WI38 (cell line): ENCODE results near the gene SLC16A6.

Experiments used
- H3K4me3 ChIP-seq: 2 replicates; pipeline ENCODE4 v1.5.1; 2011; ENCODE audit warnings: low read depth, mild to moderate bottlenecking, control low read depth, low read length
- TF ChIP-seq, protein P1 (sequence below): IDR thresholded peaks from 2 replicates; pipeline ENCODE4 v1.5.1; 2012; ENCODE audit warnings: low read depth, mild to moderate bottlenecking, control low read depth, low read length

Gene SLC16A6

DNA sequence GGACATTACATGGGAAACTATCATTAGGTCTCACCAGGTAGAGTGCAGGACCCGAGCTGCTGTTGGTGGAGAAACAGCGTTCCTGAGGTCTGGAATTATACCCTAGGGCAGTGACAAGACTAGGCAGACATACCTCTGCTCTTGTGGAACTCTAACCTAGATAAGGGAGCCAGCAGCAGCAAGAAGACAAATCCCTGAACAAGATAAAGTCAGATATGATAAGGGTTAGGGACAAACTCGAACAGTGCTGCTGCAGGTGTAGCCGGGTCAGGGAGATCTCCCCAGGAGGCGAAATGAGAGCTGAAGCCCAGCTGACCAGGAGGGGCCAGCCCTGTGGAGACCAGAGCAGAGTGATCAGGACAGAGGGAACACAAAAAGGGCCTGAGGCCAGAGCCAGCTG is 35.0 kb upstream of the SLC16A6 start:
- TF ChIP-seq, protein P1, sequence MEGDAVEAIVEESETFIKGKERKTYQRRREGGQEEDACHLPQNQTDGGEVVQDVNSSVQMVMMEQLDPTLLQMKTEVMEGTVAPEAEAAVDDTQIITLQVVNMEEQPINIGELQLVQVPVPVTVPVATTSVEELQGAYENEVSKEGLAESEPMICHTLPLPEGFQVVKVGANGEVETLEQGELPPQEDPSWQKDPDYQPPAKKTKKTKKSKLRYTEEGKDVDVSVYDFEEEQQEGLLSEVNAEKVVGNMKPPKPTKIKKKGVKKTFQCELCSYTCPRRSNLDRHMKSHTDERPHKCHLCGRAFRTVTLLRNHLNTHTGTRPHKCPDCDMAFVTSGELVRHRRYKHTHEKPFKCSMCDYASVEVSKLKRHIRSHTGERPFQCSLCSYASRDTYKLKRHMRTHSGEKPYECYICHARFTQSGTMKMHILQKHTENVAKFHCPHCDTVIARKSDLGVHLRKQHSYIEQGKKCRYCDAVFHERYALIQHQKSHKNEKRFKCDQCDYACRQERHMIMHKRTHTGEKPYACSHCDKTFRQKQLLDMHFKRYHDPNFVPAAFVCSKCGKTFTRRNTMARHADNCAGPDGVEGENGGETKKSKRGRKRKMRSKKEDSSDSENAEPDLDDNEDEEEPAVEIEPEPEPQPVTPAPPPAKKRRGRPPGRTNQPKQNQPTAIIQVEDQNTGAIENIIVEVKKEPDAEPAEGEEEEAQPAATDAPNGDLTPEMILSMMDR: no peak
- no peak overlapping the region for H3K4me3 ChIP-seq

DNA sequence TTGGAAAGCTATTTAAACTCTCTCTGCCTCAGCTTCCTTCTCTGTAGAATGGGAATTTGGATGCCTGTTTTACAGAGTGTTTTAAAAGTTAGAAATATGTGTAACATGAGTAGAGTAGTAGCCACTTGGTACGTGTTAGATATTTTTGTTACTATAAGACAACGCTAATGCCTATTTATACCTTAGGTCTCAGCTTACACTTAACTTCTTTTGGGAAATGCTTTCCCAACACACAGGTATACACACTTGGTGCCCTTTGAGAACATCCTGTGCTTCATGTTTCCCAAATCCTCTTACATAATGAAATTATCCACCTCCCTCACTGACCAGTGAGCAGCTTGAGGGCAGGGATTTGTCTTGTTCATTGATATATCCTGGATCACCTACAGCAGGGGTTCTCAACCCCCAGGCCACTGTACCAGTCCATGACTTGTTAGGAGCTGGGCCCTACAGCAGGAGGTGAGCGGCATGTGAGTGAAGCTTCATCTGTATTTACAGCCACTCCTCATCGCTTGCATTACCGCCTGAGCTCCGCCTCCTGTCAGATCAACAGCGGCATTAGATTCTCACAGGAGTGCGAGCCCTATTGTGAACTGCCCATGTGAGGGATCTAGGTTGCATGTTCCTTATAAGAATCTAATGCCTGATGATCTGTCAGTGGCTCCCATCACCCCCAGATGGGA is 33.9 kb upstream of the SLC16A6 start:
- TF ChIP-seq, protein P1: no peak
- H3K4me3 ChIP-seq: no peak overlapping the region

DNA sequence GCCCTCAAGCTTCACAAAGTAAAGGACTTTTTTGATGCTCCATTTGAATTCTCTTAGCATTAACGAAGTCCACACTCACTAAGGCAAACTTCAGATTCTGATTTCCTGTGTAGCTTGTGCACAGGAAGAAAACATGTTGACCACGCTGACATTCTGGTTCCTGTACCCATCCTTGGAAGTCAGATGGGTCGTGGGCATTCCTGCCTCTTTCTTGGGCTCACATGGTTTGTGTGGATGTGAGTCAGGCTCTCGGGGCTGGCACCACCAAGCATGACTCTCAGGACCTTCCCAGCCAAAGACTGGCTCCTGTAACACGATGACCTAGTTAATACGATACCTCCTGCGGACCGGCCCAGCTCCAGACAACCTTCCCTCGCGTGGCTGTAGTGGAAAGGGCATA is 33.2 kb upstream of the SLC16A6 start:
- TF ChIP-seq, protein P1: no peak
- no peak overlapping the region for H3K4me3 ChIP-seq

DNA sequence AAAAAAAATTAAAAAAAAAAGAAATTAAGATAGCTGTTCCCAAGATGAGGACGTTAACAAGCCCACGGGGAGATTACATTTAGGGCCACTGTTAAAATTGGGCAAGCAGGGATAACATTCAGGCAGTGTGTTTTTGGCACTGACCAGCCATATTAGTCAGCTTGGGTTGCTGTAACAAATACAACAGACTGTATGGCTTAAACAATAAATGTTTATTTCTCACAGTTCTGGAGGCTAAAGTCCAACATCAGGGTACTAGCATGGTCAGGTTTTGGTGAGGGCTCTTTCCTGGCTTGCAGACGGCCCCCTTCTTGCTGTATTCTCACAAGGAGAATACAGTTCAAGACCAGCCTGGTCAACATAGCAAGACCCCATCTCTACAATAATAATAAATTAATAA is 31.7 kb upstream of the SLC16A6 start:
- no peak overlapping the region for H3K4me3 ChIP-seq
- TF ChIP-seq, protein P1: no peak

DNA sequence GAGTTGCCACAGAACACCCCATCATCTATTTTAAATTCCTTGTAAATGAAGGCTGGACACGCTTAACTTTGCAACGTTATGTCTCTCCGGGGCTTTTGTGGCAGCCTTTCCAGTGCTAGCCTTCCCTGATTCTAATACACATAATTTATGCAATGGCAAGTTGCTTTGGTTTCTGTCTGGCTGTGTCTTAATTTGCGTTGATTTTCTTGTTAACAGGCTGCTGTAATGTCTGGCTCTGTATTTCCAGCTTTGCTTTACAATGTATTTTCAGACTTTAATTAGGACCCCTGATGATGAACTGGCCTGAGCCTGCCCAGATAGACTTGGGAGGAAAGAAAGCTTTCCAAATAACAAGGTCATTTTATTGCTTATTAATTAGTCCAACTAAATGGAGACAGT is 30.6 kb upstream of the SLC16A6 start:
- H3K4me3 ChIP-seq: no peak overlapping the region
- TF ChIP-seq, protein P1: no peak

DNA sequence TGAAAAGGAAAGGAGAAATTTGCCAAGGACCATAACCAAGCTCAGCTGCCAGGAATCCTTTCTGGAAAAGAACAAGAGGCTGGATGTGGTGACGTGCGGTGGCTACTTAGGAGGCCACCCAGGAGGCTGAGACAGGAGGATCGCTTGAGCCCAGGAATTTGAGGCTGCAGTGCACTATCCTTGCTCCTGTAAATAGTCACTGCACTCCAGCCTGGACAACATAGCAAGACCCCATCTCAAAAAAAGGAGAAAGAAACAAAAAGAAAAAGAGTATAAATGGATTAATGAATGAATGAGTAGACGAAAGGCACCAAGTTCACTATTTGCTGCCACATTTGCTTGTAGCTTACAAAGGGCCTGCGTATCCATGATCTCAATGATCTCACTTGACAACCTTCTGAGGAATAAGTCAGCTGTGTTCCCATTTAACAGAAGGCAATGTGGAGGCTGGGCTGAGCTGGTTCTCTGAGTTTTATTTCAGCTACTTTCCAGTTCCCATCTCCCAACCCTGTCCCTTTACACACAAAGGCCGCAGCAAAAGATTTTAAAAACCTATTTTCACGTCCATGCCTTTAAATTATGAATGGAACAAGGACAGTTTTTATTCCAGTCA is 30.1 kb upstream of the SLC16A6 start:
- H3K4me3 ChIP-seq: no peak overlapping the region
- TF ChIP-seq, protein P1: no peak

DNA sequence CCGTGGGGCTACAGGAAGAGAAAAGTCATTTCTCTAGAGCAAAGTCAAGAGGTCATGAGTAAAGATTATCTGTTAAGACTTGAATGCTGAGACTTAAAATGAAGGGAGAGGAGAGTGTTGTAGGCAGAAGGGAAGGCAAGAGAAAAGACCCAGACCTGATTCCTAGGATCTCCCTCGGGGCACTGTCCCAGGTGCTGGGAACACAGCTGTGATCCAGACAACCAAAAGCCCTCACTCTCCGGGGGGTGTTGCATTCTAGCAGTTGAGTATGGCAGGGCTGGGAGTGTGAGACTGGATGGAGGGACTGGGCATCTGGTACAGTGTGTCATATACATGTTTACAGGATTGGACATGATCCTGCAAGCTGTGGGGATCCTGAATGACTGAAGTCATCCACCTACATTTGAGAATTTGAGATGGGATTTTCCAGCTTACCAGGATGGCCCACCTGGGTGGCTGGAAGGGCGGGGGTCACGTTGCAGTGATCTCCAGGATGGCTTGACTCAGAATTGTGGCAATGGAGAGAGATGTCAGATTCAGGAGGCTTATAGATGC is 29.5 kb upstream of the SLC16A6 start:
- TF ChIP-seq, protein P1: no peak
- H3K4me3 ChIP-seq: no peak overlapping the region
